ENCODE data around the gene DNMT3B.

DNA sequence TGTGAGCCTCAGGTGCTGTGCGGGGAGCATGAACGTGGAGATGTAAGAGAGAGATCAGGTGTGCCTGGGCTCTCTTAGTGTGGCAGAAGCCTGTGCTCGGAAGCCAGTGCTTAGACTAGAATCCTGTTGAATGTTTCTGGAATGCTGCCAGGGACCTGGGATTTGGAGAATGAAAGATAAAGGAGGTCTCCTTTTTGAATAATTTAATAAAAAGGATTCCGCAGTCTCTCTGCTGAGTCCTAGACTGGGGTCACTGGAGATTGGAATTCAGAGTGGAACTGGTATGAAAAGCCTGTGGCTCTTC, 77.7 kb downstream of the DNMT3B start:
- TF ChIP-seq SIN3A (IDR thresholded peaks at IDR 0.05; ENCODE audit: borderline replicate concordance, insufficient read depth, low read depth, low read length) (no peak), TCF7L2 (IDR thresholded peaks at IDR 0.05; ENCODE audit: low read depth, low read length) (no peak), POLR2AphosphoS5 (IDR thresholded peaks at IDR 0.05; ENCODE audit: low read depth, low read length) (no peak)
- TF ChIP-seq, protein P1, sequence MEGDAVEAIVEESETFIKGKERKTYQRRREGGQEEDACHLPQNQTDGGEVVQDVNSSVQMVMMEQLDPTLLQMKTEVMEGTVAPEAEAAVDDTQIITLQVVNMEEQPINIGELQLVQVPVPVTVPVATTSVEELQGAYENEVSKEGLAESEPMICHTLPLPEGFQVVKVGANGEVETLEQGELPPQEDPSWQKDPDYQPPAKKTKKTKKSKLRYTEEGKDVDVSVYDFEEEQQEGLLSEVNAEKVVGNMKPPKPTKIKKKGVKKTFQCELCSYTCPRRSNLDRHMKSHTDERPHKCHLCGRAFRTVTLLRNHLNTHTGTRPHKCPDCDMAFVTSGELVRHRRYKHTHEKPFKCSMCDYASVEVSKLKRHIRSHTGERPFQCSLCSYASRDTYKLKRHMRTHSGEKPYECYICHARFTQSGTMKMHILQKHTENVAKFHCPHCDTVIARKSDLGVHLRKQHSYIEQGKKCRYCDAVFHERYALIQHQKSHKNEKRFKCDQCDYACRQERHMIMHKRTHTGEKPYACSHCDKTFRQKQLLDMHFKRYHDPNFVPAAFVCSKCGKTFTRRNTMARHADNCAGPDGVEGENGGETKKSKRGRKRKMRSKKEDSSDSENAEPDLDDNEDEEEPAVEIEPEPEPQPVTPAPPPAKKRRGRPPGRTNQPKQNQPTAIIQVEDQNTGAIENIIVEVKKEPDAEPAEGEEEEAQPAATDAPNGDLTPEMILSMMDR (IDR thresholded peaks at IDR 0.05): no peak
- TF ChIP-seq, protein P2, sequence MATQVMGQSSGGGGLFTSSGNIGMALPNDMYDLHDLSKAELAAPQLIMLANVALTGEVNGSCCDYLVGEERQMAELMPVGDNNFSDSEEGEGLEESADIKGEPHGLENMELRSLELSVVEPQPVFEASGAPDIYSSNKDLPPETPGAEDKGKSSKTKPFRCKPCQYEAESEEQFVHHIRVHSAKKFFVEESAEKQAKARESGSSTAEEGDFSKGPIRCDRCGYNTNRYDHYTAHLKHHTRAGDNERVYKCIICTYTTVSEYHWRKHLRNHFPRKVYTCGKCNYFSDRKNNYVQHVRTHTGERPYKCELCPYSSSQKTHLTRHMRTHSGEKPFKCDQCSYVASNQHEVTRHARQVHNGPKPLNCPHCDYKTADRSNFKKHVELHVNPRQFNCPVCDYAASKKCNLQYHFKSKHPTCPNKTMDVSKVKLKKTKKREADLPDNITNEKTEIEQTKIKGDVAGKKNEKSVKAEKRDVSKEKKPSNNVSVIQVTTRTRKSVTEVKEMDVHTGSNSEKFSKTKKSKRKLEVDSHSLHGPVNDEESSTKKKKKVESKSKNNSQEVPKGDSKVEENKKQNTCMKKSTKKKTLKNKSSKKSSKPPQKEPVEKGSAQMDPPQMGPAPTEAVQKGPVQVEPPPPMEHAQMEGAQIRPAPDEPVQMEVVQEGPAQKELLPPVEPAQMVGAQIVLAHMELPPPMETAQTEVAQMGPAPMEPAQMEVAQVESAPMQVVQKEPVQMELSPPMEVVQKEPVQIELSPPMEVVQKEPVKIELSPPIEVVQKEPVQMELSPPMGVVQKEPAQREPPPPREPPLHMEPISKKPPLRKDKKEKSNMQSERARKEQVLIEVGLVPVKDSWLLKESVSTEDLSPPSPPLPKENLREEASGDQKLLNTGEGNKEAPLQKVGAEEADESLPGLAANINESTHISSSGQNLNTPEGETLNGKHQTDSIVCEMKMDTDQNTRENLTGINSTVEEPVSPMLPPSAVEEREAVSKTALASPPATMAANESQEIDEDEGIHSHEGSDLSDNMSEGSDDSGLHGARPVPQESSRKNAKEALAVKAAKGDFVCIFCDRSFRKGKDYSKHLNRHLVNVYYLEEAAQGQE (IDR thresholded peaks at IDR 0.05; ENCODE audit: insufficient read depth in 1 of 2, low read depth in 2 of 2, low read length in 1 of 2): no peak
